Measurements from ENCODE around the gene GSTO2.

Gene GSTO2

DNA sequence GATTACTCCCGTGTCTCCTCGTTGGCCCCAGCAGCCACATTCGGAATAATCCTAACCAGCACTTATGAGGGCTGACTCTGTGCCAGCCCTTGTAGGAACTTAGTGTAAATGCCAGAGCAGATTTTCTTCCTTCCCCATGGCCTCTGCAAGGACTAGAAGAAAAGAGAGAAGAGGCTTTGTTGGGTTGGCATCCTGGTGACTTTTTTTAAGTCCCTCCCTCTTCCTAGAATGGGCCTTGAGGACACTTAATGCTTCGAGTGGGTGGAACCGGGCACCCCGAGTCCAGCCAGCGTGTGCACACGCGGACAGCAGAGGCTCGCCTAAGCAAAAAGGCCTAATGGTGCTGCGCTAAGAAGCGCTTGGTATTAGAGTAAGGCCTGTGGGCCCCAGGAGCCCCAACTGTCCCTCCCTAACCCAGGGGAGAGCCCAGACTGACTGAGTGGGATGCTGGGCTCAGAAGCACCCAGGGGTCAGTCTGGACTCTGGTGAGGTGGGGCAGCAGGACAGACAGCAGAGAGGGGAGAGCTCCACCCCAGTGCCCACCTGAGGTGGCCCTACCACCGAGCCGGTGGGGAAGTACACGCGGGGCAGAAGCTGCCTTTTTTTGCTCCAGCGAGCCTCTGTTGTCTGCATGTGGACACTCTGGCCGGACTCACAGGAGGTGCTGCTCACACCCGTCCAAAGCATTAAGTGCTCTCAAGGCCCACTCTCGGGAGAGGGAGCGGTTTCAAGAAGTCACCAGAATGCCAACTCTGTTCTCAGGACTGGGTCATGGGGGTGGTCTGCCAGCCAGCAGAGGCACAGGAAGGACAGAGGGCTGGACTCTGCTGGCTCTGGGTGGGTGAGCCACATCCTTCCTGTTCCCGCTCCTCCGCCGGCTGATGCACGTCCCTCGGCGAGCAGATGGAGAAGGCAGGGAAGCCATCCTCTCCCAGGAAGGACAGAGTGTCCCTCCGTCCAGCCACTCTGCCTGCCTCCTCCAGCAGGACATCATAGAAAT is 56.8 kb downstream of the GSTO2 start:
- DNase-seq (ENCODE audit: low read depth in 2 of 2) = no peak

- DNase-seq (ENCODE audit: low read depth in 2 of 2) = no peak
Observed at GRCh38 chr10:104326991-104327610, 58.1 kb downstream of the GSTO2 start.

GRCh38 chr10:104327745-104328645 is 59.0 kb downstream of the GSTO2 start:
- DNase-seq (ENCODE audit: low read depth in 2 of 2) = no peak

DNA sequence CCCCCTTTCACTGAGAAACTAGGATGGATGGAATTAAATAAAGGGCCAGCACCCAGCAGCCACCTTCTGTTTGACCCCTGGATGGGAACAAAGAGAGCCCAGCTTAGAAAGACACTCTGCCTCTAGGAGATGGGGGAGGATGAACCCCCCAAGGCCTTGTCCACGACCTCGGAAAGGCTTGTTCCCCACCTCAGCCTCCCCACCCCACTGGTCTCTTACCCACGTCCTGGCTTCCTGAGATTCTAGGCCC is 59.6 kb downstream of the GSTO2 start:
- DNase-seq (ENCODE audit: low read depth in 2 of 2) = no peak

- DNase-seq (ENCODE audit: low read depth in 2 of 2) = peak; percentile 59 to 60
Observed at GRCh38 chr10:104328896-104329710, 60.1 kb downstream of the GSTO2 start.

- no peak for DNase-seq (ENCODE audit: low read depth in 2 of 2)
Observed at GRCh38 chr10:104329735-104330134, 60.8 kb downstream of the GSTO2 start.

- DNase-seq (ENCODE audit: low read depth in 2 of 2) = no peak
Observed at GRCh38 chr10:104330168-104331110, 61.5 kb downstream of the GSTO2 start.

GRCh38 chr10:104331208-104331838 is 62.3 kb downstream of the GSTO2 start:
- no peak for DNase-seq (ENCODE audit: low read depth in 2 of 2)

DNA sequence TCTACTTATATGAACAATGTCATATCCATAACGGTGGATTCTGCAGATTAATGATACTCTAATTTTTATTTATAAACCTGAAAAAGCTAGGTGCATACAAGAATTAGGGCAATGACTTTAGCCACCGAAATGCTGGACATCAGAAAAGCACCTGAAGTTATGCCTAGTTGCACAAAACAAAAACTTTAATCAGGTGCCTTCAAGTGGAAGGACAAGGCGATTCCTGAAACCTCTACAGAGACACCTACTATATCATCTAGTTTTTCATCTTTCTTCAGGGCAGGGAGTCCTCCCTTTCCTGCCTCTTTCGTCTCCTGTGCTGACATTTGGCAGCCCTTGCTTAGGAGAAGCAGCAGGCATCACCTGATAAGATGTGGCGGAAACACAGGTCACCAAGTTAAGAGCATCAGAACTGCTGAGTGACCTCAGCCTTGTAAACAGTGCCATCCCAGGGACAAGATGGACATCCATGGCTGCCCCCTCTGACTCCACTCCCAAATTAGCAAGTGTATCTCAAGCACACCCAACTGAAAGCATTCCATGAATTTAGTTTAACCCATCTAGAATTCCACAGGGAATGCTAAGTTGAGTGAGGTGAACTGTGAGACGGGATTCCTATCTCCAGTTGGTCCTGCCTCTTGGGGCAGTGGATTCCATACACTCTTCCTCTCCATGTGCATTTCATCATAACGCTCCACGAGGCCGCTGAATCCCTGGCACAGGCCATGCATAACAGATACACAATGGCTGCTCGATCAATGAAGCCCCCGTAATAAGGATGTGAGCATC is 63.5 kb downstream of the GSTO2 start:
- DNase-seq (ENCODE audit: low read depth in 2 of 2) = no peak

GRCh38 chr10:104333032-104333727 is 64.2 kb downstream of the GSTO2 start:
- DNase-seq (ENCODE audit: low read depth in 2 of 2) = no peak

- no peak for DNase-seq (ENCODE audit: low read depth in 2 of 2)
Observed at GRCh38 chr10:104333728-104334373, 64.9 kb downstream of the GSTO2 start.

DNA sequence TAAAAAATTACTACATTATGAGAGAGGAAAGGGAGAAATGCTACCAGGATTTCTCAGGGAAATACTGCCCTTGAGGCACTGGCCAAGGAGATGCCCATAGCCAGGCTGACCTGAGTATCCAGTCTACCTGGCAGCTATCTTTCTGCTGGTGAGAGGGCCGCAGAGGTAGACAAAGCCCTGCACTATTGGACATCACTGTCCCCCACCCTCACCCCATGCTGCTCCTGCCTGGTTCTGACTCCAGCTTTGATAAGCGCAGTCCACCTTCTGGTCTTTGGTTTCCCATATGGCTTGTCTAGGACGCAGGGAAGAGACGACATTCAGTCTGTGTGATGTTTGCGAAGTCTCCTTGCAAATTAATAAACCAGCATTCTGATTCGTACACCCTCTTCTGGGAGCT is 65.6 kb downstream of the GSTO2 start:
- no peak for DNase-seq (ENCODE audit: low read depth in 2 of 2)

DNA sequence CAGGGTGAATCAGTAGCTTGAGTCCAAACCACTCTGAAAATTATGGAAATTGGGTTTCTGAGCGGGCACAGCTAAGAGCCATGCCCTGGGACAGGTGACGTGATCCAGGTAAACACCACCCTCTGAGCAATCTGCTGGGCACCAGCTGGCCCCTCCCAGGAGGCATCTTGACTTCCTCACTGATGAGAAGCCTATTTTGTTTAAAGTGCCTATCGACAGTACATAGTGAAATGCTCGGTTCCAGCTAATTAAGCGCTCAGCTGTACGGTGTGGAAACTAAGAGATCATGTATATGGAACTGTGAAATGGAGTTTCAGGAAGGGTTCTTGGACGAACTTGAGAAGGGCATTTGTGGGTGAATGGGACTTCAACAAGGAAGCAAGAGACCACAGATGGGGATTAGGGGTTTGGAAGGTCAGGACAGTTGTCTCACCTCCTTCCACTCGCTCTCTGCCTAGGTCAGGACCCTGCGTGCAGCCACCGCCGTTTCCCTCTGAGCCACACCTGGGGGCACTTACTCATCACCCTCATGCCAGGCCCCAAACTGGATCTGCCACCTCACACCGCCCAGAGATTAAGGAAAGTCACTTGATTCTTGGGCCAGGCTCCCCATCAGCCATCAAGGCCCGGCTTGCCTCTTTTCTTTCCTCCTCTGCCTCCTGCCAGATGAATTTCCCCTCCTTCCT is 66.1 kb downstream of the GSTO2 start:
- no peak for DNase-seq (ENCODE audit: low read depth in 2 of 2)

DNA sequence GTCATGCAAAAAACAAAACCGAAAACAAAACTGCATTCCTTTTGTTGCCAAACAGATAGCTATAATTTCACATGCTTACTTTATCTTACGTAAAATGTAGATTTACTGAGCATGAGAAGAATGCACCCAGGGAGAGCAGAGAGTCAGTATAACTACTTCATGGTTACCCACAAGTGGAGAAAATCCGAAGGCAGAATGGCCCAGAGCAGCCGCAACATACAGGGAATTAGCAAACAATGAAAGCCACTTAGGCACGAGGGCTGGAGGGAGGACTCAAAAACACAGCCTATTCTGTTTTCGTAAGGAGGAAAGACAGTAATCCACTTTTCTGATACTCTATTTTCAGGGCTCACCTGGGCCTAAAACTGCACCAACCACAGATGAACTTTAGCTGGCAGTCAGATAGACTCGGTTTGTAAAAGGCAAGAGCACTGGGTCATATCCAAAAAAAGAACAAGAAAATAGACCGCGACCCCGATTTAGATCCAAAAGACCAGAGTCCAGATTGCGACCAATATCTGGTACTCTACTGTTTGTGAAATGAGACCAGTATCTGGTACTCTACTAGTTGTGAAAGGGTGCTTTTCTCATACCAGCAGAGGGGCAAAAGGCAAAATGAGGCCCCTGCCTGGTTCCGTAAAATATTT is 68.0 kb downstream of the GSTO2 start:
- no peak for DNase-seq (ENCODE audit: low read depth in 2 of 2)

- DNase-seq (ENCODE audit: low read depth in 2 of 2) = no peak
Observed at GRCh38 chr10:104337521-104337984, 68.6 kb downstream of the GSTO2 start.

- peak; percentile 57 to 58 for DNase-seq (ENCODE audit: low read depth in 2 of 2)
Observed at GRCh38 chr10:104337985-104338735, 69.2 kb downstream of the GSTO2 start, which contains the start of gene ITPRIP. Gene ITPRIP, minus strand, starts transcription at chr10:104338465. Its CDS starts 22,414 bp downstream, at chr10:104316051.
